Activated CD4-positive, alpha-beta T cell treated with anti-CD3 and anti-CD28 coated beads, Interleukin-2, amount 50 U/mL, for 4 hours (primary cell): ENCODE measurements around the gene ADD3.

Experiments used
- DNase-seq, 2 experiments: peaks; one replicate each; pipeline ENCODE4 v3.0.0-alpha.2; 2020

Gene ADD3

GRCh38 chr10:110006358-110007160 lies 1.2 kb upstream of the ADD3 start:
- peak in 1 of 2 experiments; percentile 8 for DNase-seq

- peak; percentile 52 to 61 for DNase-seq
Observed at GRCh38 chr10:110007161-110007700, 553 bp upstream of the ADD3 start.

GRCh38 chr10:110008518-110009339 lies 945 bp downstream of the ADD3 start:
- peak; percentile 22 for DNase-seq

GRCh38 chr10:110009736-110010475 lies 2.1 kb downstream of the ADD3 start:
- DNase-seq: peak; percentile 29 to 35

- no peak for DNase-seq
Observed at GRCh38 chr10:110010486-110011378, 2.9 kb downstream of the ADD3 start.

GRCh38 chr10:110011681-110012080 lies 3.9 kb downstream of the ADD3 start:
- no peak for DNase-seq

GRCh38 chr10:110013630-110014293 lies 6.0 kb downstream of the ADD3 start:
- DNase-seq: peak; percentile 3 to 18

- no peak for DNase-seq
Observed at GRCh38 chr10:110016039-110016438, 8.3 kb downstream of the ADD3 start.

- no peak for DNase-seq
Observed at GRCh38 chr10:110017052-110017451, 9.3 kb downstream of the ADD3 start.

- no peak for DNase-seq
Observed at GRCh38 chr10:110017907-110018306, 10.1 kb downstream of the ADD3 start.

GRCh38 chr10:110020265-110020664 lies 12.5 kb downstream of the ADD3 start:
- DNase-seq: no peak

GRCh38 chr10:110022716-110023504 lies 15.1 kb downstream of the ADD3 start:
- no peak for DNase-seq

- no peak for DNase-seq
Observed at GRCh38 chr10:110023785-110024465, 16.1 kb downstream of the ADD3 start.

GRCh38 chr10:110029450-110029849 lies 21.7 kb downstream of the ADD3 start:
- no peak for DNase-seq

- no peak for DNase-seq
Observed at GRCh38 chr10:110032801-110033700, 25.3 kb downstream of the ADD3 start.

- no peak for DNase-seq
Observed at GRCh38 chr10:110033701-110034235, 26.0 kb downstream of the ADD3 start.

GRCh38 chr10:110034596-110034995 lies 26.8 kb downstream of the ADD3 start:
- no peak for DNase-seq
